ENCODE data around the gene MPRIP.
"Not testable (repeated sequence)": the region's sequence is repeated elsewhere in the genome, so short reads cannot be mapped to it uniquely, and the experiment has no call there.

MPRIP gene

GRCh38 chr17:17126131-17127110 is 84.2 kb downstream of the MPRIP start:
- no peak for DNase-seq (ENCODE audit: low read depth)

GRCh38 chr17:17127156-17127555 is 84.9 kb downstream of the MPRIP start:
- DNase-seq (ENCODE audit: low read depth) = no peak

GRCh38 chr17:17127730-17128291 is 85.6 kb downstream of the MPRIP start:
- no peak for DNase-seq (ENCODE audit: low read depth)

GRCh38 chr17:17128476-17129075 is 86.3 kb downstream of the MPRIP start:
- DNase-seq (ENCODE audit: low read depth) = no peak

GRCh38 chr17:17129466-17129865 is 87.2 kb downstream of the MPRIP start:
- no peak for DNase-seq (ENCODE audit: low read depth)

- DNase-seq (ENCODE audit: low read depth) = no peak
Observed at GRCh38 chr17:17130077-17130844, 88.0 kb downstream of the MPRIP start.

GRCh38 chr17:17131839-17132238 is 89.6 kb downstream of the MPRIP start:
- no peak for DNase-seq (ENCODE audit: low read depth)

- no peak for DNase-seq (ENCODE audit: low read depth)
Observed at GRCh38 chr17:17132746-17133145, 90.5 kb downstream of the MPRIP start.

GRCh38 chr17:17134051-17134956 is 92.0 kb downstream of the MPRIP start:
- DNase-seq (ENCODE audit: low read depth) = no peak

GRCh38 chr17:17134957-17135333 is 92.7 kb downstream of the MPRIP start:
- DNase-seq (ENCODE audit: low read depth) = no peak

- not testable (repeated sequence) for DNase-seq (ENCODE audit: low read depth)
Observed at GRCh38 chr17:17136221-17136620, 94.0 kb downstream of the MPRIP start.

- DNase-seq (ENCODE audit: low read depth) = no peak
Observed at GRCh38 chr17:17137731-17138585, 95.7 kb downstream of the MPRIP start.

- no peak for DNase-seq (ENCODE audit: low read depth)
Observed at GRCh38 chr17:17139972-17140589, 97.8 kb downstream of the MPRIP start.

- no peak for DNase-seq (ENCODE audit: low read depth)
Observed at GRCh38 chr17:17140590-17140980, 98.3 kb downstream of the MPRIP start.

GRCh38 chr17:17141279-17141678 is 99.0 kb downstream of the MPRIP start:
- DNase-seq (ENCODE audit: low read depth) = no peak

GRCh38 chr17:17141860-17142552 is 99.7 kb downstream of the MPRIP start:
- DNase-seq (ENCODE audit: low read depth) = no peak

- DNase-seq (ENCODE audit: low read depth) = no peak
Observed at GRCh38 chr17:17142556-17142955, 100.3 kb downstream of the MPRIP start.

GRCh38 chr17:17143501-17143900 is 101.2 kb downstream of the MPRIP start:
- no peak for DNase-seq (ENCODE audit: low read depth)

GRCh38 chr17:17144061-17144460 is 101.8 kb downstream of the MPRIP start:
- no peak for DNase-seq (ENCODE audit: low read depth)

Measured in HS-27A (cell line).